ENCODE data around the gene ANKRD24. TPM values are rescaled to one million over a fixed set of nuclear protein-coding genes. Genes with fewer than 3 reads are reported as not detected.

Gene ANKRD24
- total RNA-seq, 1 experiment from 2014 or later = 2.4 TPM

DNA sequence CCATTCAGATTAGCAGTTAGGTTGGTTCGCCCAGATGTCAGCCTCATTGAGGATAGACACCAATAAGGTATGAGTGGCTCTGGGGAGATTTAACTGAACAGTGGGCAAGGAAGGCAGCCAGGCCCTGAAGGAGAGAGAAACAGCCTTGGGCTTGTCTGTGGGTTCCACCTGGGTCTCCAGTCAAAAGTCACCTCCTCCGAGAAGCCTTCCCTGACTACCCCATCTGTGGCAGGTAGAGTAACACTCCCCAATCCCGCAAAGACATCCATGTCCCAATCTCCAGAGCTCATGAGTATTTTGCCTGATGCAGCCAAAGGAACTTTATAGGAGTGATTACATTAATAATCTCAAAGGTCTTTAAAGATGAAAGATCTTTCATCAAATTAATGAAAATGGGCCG lies 56.3 kb downstream of the ANKRD24 start:
- H2BK120ac ChIP-seq (ENCODE audit: low read depth, low read length, poor library complexity, severe bottlenecking) = no peak overlapping the region
- H3K14ac ChIP-seq (ENCODE audit: insufficient read depth, low read length) = no peak overlapping the region
- H3K56ac ChIP-seq (ENCODE audit: insufficient read length, low read depth, low read length) = no peak overlapping the region
- H3T11ph ChIP-seq (ENCODE audit: low read length) = no peak overlapping the region
- H3K9me3 ChIP-seq (ENCODE audit: control insufficient read depth, low read depth, low read length) = no peaks in the 10 kb centered on the region
- no peaks in the 10 kb centered on the region for H3K4me1 ChIP-seq (ENCODE audit: insufficient read depth, low read length)
- no peak overlapping the region for H3K18ac ChIP-seq (ENCODE audit: insufficient read length, low read depth, low read length)
- H3K36me3 Mint-ChIP-seq (ENCODE audit: insufficient read depth in 1 of 3, low read depth in 3 of 3) = no peaks in the 10 kb centered on the region; a peak in 1 of 7 replicates
- peaks cover 5 to 12% of the 10 kb centered on the region in 2 experiments for H3K9me3 Mint-ChIP-seq
- H3K9ac ChIP-seq (ENCODE audit: extremely low read depth, insufficient read length, low read length) = no peak overlapping the region
- H2BK20ac ChIP-seq (ENCODE audit: low read depth, low read length, poor library complexity, severe bottlenecking) = no peak overlapping the region
- no peak overlapping the region for H2BK12ac ChIP-seq (ENCODE audit: insufficient read length, low read depth, low read length)
- H3K27ac Mint-ChIP-seq = no peak overlapping the region
- H3K27ac ChIP-seq (ENCODE audit: insufficient read length, low read depth, low read length) = no peak overlapping the region
- H3K4me3 Mint-ChIP-seq = no peak overlapping the region
- no peak for DNase-seq
- no peak overlapping the region for H2AFZ ChIP-seq (ENCODE audit: low read length)
- peaks cover 0 to 5% of the 10 kb centered on the region in 2 experiments; a peak in 2 of 4 replicates for H3K4me1 Mint-ChIP-seq
- H3K23me2 ChIP-seq (ENCODE audit: insufficient read length, low read depth, low read length, poor library complexity, severe bottlenecking) = no peaks in the 10 kb centered on the region
- no peaks in the 10 kb centered on the region for H3K27me3 ChIP-seq (ENCODE audit: insufficient read depth, low read length)
- no peaks in the 10 kb centered on the region for H4K20me1 ChIP-seq (ENCODE audit: control insufficient read depth, insufficient read depth, insufficient read length)
- no peak overlapping the region for H4K8ac ChIP-seq (replicated peaks; ENCODE audit: insufficient read length, low read depth, low read length)
- H4K5ac ChIP-seq (ENCODE audit: insufficient read length, low read depth, low read length) = no peak overlapping the region
- H2BK5ac ChIP-seq (ENCODE audit: insufficient read length, low read length) = no peak overlapping the region
- H3K4me2 ChIP-seq (ENCODE audit: insufficient read depth, insufficient read length, low read length) = no peak overlapping the region
- no peak overlapping the region for H3K23ac ChIP-seq (ENCODE audit: insufficient read length, low read depth, low read length)
- H2BK15ac ChIP-seq (ENCODE audit: low read depth, low read length) = no peak overlapping the region
- no peak overlapping the region for H3K4ac ChIP-seq (ENCODE audit: low read depth, low read length)
- H2AK5ac ChIP-seq (ENCODE audit: insufficient read length, low read length) = no peak overlapping the region
- peaks cover 18% of the 10 kb centered on the region for H3K27me3 Mint-ChIP-seq (ENCODE audit: low read depth)
- no peaks in the 10 kb centered on the region for H3K79me1 ChIP-seq (ENCODE audit: insufficient read depth, low read depth, low read length, poor library complexity, severe bottlenecking)
- H4K91ac ChIP-seq (ENCODE audit: insufficient read length, low read depth, low read length) = no peak overlapping the region
- no CpG with 5 or more reads among the region's 4 CpGs for WGBS (ENCODE audit: extremely low coverage, insufficient read length, low lambda C conversion rate)
- TF ChIP-seq, protein P1, sequence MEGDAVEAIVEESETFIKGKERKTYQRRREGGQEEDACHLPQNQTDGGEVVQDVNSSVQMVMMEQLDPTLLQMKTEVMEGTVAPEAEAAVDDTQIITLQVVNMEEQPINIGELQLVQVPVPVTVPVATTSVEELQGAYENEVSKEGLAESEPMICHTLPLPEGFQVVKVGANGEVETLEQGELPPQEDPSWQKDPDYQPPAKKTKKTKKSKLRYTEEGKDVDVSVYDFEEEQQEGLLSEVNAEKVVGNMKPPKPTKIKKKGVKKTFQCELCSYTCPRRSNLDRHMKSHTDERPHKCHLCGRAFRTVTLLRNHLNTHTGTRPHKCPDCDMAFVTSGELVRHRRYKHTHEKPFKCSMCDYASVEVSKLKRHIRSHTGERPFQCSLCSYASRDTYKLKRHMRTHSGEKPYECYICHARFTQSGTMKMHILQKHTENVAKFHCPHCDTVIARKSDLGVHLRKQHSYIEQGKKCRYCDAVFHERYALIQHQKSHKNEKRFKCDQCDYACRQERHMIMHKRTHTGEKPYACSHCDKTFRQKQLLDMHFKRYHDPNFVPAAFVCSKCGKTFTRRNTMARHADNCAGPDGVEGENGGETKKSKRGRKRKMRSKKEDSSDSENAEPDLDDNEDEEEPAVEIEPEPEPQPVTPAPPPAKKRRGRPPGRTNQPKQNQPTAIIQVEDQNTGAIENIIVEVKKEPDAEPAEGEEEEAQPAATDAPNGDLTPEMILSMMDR (conservative IDR thresholded peaks at IDR 0.05) = no peak
- no peaks in the 10 kb centered on the region for H3K79me2 ChIP-seq (ENCODE audit: insufficient read depth, low read length)

Data from H9 (cell line).